GM12878 (cell line): ENCODE measurements around the gene ZKSCAN2. TPM values are rescaled to one million over a fixed set of nuclear protein-coding genes. Genes with fewer than 3 reads are reported as not detected.

Experiments used
- ATAC-seq: fragments of 200-7000 bp; cut with Tn5 transposase; 3 replicates; pipeline ENCODE4 v1.9.1; 2020; ENCODE audit warnings: mild to moderate bottlenecking, moderate library complexity
- BruUV-seq: library from RNA; stranded (reverse); fragments of 400-500 nt; replicated peaks from 2 replicates; lab custom pipeline; 2021; lab: Mats Ljungman, UMichigan
- CTCF ChIA-PET: fragments of 300-600 bp; sonication (Branson Sonifier 250); formaldehyde crosslinking; extraction: SDS; loops from one replicate; lab custom pipeline; 2021; ENCODE audit warnings: inconsistent platforms; lab: Yijun Ruan, JAX
- POLR2A ChIA-PET: fragments of 350-600 bp; formaldehyde crosslinking; extraction: SDS; loops from one replicate; lab custom pipeline; 2021; ENCODE audit warnings: inconsistent platforms; lab: Charles Lee
- RAD21 ChIA-PET: fragments of 300-600 bp; sonication (Branson Sonifier 250); formaldehyde crosslinking; loops from one replicate; lab custom pipeline; 2023; ENCODE audit warnings: antibody characterized with exemption; ENCODE audit not compliant: unreplicated experiment; lab: Charles Lee
- SMC1A ChIA-PET: fragments of 300-600 bp; sonication (Branson Sonifier 250); formaldehyde crosslinking; loops from one replicate; lab custom pipeline; 2023; ENCODE audit not compliant: unreplicated experiment, uncharacterized antibody; lab: Charles Lee
- DNase-seq: peaks from one replicate; pipeline ENCODE4 v3.0.0-alpha.2; 2011; ENCODE audit warnings: low read depth, low spot score
- FAIRE-seq: peaks from 3 replicates; lab custom pipeline; 2011; peaks lifted over from hg19 to GRCh38; lab: Jason Lieb, UNC
- H2AFZ ChIP-seq: 2 replicates; pipeline ENCODE4 v1.6.0; 2011; ENCODE audit warnings: low read depth, low read length, control low read depth; ENCODE audit not compliant: control insufficient read depth
- H3K27ac ChIP-seq: 2 replicates; pipeline ENCODE4 v1.5.1; 2011; ENCODE audit warnings: control low read depth; ENCODE audit not compliant: control insufficient read depth, insufficient read depth
- H3K27me3 ChIP-seq, 2 experiments: replicated peaks in 1 of 2; 2 replicates each; pipeline versions ENCODE4 v1.6.0 to v1.6.1; 2011; ENCODE audit warnings: low read length in 1 of 2; ENCODE audit not compliant: control insufficient read depth in 2 of 2, insufficient read depth in 2 of 2
- H3K36me3 ChIP-seq, 2 experiments: 2 replicates each; pipeline ENCODE4 v1.5.1; 2011; ENCODE audit warnings: low read length in 1 of 2; ENCODE audit not compliant: control insufficient read depth in 2 of 2, insufficient read depth in 2 of 2
- H3K4me1 ChIP-seq: 2 replicates; pipeline ENCODE4 v1.6.1; 2011; ENCODE audit warnings: mild to moderate bottlenecking, low read length, moderate library complexity, mixed read lengths; ENCODE audit not compliant: control insufficient read depth, insufficient read depth
- H3K4me2 ChIP-seq: 2 replicates; pipeline ENCODE4 v1.6.0; 2011; ENCODE audit warnings: control low read depth; ENCODE audit not compliant: control insufficient read depth, insufficient read depth
- H3K4me3 ChIP-seq: fragments of 200-600 bp; sonication (generic); 2 replicates; pipeline ENCODE4 v1.5.1; 2016
- H3K79me2 ChIP-seq: 2 replicates; pipeline ENCODE4 v1.6.0; 2011; ENCODE audit warnings: low read length; ENCODE audit not compliant: control insufficient read depth, insufficient read depth
- H3K9ac ChIP-seq: 2 replicates; pipeline ENCODE4 v1.8.0; 2011; ENCODE audit warnings: low read length, control low read depth, mixed read lengths; ENCODE audit not compliant: control insufficient read depth, insufficient read depth
- H3K9me3 ChIP-seq: replicated peaks from 3 replicates; pipeline ENCODE4 v1.5.1; 2011; ENCODE audit warnings: mild to moderate bottlenecking, low read length; ENCODE audit not compliant: control insufficient read depth, insufficient read depth
- H4K20me1 ChIP-seq: 2 replicates; pipeline ENCODE4 v1.6.0; 2011; ENCODE audit not compliant: control insufficient read depth, insufficient read depth
- CEBPB ChIP-seq, 2 experiments: fragments of 150-350 bp in 1 of 2; IDR thresholded peaks; 2 replicates each; pipeline ENCODE4 v1.6.1; 2012 to 2014; ENCODE audit warnings: low read depth in 2 of 2, low read length in 2 of 2, borderline replicate concordance in 1 of 2, inconsistent platforms in 1 of 2
- DPF2 ChIP-seq: fragments of 450-650 bp; IDR thresholded peaks from 2 replicates; pipeline ENCODE4 v1.6.1; 2017; ENCODE audit warnings: mild to moderate bottlenecking
- IKZF1 ChIP-seq: fragments of 450-650 bp; conservative IDR thresholded peaks from 2 replicates; pipeline ENCODE4 v1.6.1; 2017; ENCODE audit warnings: antibody characterized with exemption, mild to moderate bottlenecking
- LARP7 ChIP-seq: fragments of 450-650 bp; IDR thresholded peaks from 2 replicates; pipeline ENCODE4 v1.6.1; 2017; ENCODE audit warnings: mild to moderate bottlenecking
- PAX5 ChIP-seq: IDR thresholded peaks from 2 replicates; pipeline ENCODE4 v1.6.1; 2011; ENCODE audit warnings: low read depth, low read length, borderline replicate concordance
- SREBF2 ChIP-seq: IDR thresholded peaks from 2 replicates; pipeline ENCODE4 v1.6.1; 2012; ENCODE audit warnings: mild to moderate bottlenecking, low read length
- ZNF24 ChIP-seq: fragments of 450-650 bp; IDR thresholded peaks from 2 replicates; pipeline ENCODE4 v1.6.1; 2017; ENCODE audit warnings: antibody characterized with exemption, mild to moderate bottlenecking
- WGBS: methylation state at CpG from one replicate; pipeline ENCODE4 v1.1.6; 2016; ENCODE audit warnings: low lambda C conversion rate; ENCODE audit not compliant: insufficient replicate concordance, insufficient coverage; ENCODE audit errors: missing lambda C conversion rate; 5-methylcytosine and 5-hydroxymethylcytosine counted together
- in situ Hi-C: fragments of 300-500 bp; cut with MboI; formaldehyde crosslinking; loops from 9 replicates; pipeline ENCODE4 v1.14.3; 2018; ENCODE audit warnings: mixed read lengths
- intact Hi-C: fragments of 100-400 bp; cut with micrococcal nuclease; formaldehyde crosslinking; loops from one replicate; pipeline ENCODE4 v1.14.2; 2022; ENCODE audit not compliant: unreplicated experiment
- polyA plus RNA-seq, 11 experiments: library from polyadenylated mRNA; depleted of rRNA in 4 of 11; unstranded in 6 of 11; stranded (reverse) in 5 of 11; fragments of >200 nt; fragmentation: Nextera tagmentation in 4 of 11; fragmentation: Illumina TruSeq in 1 of 11; extraction: Ambion mirVana in 4 of 11; extraction: Trizol in 1 of 11; gene quantifications; 1 replicate in 1 of 11; 2 replicates in 10 of 11; pipeline versions ENCODE4 v1.2.1 to v1.2.3, GENCODE V29; 2011 to 2016; ENCODE audit warnings: inconsistent platforms in 2 of 11, missing spikeins in 2 of 11, low read depth in 1 of 11
- total RNA-seq, 4 experiments: library from RNA; depleted of rRNA in 3 of 4; stranded (reverse); fragments of >200 nt in 3 of 4; fragmentation: Illumina TruSeq in 1 of 4; extraction: Trizol in 1 of 4; gene quantifications; 2 replicates each; pipeline versions ENCODE4 v1.2.1 to v1.2.3, GENCODE V29; 2013 to 2021
- TF ChIP-seq, protein P1 (sequence below): fragments of 450-650 bp; IDR thresholded peaks from 2 replicates; pipeline ENCODE4 v1.6.1; 2017; ENCODE audit warnings: antibody characterized with exemption, mild to moderate bottlenecking, moderate library complexity

ZKSCAN2 gene
- total and polyA plus RNA-seq, 10 of the 15 experiments (the other 5 are each of a cell fraction or from before 2014, with no cell fraction given): 0.75 to 6.6 (median 2.9) TPM

DNA sequence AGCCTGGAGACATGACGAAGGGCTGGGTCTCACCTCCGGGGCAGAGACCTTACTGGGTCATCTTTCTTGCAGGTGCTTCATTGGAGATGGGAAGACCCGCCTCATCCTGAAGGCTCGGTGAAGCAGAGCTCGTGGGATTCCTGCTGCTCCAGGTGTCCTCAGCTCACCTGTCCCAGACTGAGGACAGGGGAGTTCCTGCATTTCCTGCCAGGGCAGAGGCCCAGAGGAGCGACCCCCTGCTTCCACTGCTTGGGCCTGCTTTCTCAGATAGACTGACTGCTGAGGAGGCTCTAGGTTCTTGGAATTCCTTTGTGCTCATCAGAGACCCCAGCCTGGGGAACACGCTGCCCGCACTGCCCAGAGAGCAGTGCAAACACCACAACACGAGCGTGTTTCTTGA lies 29.3 kb downstream of the ZKSCAN2 start:
- in situ Hi-C loops (loop anchor here (5.0 to 10.0 kb wide), 3 partner anchors 166 to 714 kb away; no protein-coding TSS in a partner anchor), intact Hi-C loops (loop anchor here (10.0 kb wide), 1 partner anchor 394 kb away; no protein-coding TSS in a partner anchor)
- no peak for DNase-seq
- Histone ChIP-seq H3K27ac (no peak overlapping the region), H3K27me3 (no peaks in the 10 kb centered on the region; a peak in 1 of 4 replicates), H3K79me2 (no peaks in the 10 kb centered on the region), H3K4me2 (no peak overlapping the region), H3K9ac (no peak overlapping the region), H3K4me1 (no peaks in the 10 kb centered on the region), H4K20me1 (no peaks in the 10 kb centered on the region), H3K9me3 (no peaks in the 10 kb centered on the region), H3K4me3 (no peak overlapping the region), H2AFZ (no peak overlapping the region), H3K36me3 (no peaks in the 10 kb centered on the region)
- ChIA-PET POLR2A (no interaction called here), CTCF (interaction anchor here (1.3 to 1.5 kb wide), 2 partner anchors 9 to 17 kb away, joined by 3 to 5 read pairs; no protein-coding TSS in a partner anchor), RAD21 (no interaction called here), SMC1A (no interaction called here)
- FAIRE-seq: no peak
- TF ChIP-seq DPF2: no peak
- no peak for TF ChIP-seq ZNF24
- TF ChIP-seq CEBPB (IDR thresholded peaks at IDR 0.05; ENCODE audit: borderline replicate concordance in 1 of 2, low read depth in 2 of 2, low read length in 2 of 2): no peak
- TF ChIP-seq SREBF2: no peak
- TF ChIP-seq LARP7: no peak
- no peak for TF ChIP-seq IKZF1
- no peak for ATAC-seq
- 54% methylated on average over 10 of the region's 10 CpGs for WGBS
- BruUV-seq: no TSS peak

DNA sequence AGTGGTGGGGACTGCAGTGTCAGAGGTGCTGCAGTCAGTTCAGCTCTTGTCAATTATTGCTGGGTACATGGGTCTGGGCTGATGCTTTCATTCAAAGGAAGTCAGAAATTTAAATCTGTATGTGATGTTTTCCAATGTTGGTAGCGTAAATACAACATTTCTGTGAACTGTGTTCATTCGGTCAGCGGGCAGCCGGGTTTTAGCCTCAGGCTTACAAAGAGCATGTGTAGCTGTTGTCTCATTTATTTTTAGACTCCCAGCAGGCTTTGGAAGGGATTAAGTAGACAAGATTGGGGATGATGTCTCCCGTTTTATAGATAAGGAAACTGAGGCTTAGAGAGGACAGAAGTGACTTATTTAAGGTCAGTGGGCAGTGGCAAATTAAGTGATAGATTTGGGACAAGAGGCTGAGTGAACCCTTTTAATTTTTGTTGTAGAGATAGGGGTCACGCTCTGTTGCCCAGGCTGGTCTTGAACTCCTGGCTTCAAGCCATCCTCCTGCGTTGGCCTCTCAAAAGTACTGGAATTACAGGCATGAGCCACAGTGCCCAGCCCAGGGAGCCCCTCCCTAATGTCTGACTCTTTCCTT lies 32.8 kb downstream of the ZKSCAN2 start:
- no peak for DNase-seq
- H3K9me3 ChIP-seq: no peaks in the 10 kb centered on the region
- H3K79me2 ChIP-seq: no peaks in the 10 kb centered on the region
- ChIA-PET CTCF (interaction anchor here (0.9 to 3.7 kb wide), 36 partner anchors 8 to 708 kb away, joined by 3 to 42 read pairs (median 5); partner anchors contain the start of gene LCMT1), RAD21 (interaction anchor here (0.7 to 2.8 kb wide), 22 partner anchors 9 to 708 kb away, joined by 3 to 16 read pairs (median 4); no protein-coding TSS in a partner anchor), POLR2A (no interaction called here), SMC1A (interaction anchor here (0.6 to 3.3 kb wide), 14 partner anchors 9 to 390 kb away, joined by 3 to 20 read pairs (median 6); no protein-coding TSS in a partner anchor)
- intact Hi-C loops: loop anchor here (1.0 to 10.0 kb wide), 3 partner anchors 99 to 390 kb away; no protein-coding TSS in a partner anchor
- no peak overlapping the region for H2AFZ ChIP-seq
- FAIRE-seq: no peak
- no peak overlapping the region for H3K9ac ChIP-seq
- no peaks in the 10 kb centered on the region for H4K20me1 ChIP-seq
- WGBS: 41% methylated on average over 7 of the region's 7 CpGs
- in situ Hi-C loops: loop anchor here (5.0 to 10.0 kb wide), 3 partner anchors 163 to 710 kb away; no protein-coding TSS in a partner anchor
- no peak overlapping the region for H3K27ac ChIP-seq
- H3K4me2 ChIP-seq: no peak overlapping the region
- no peak overlapping the region for H3K4me3 ChIP-seq
- TF ChIP-seq, protein P1, sequence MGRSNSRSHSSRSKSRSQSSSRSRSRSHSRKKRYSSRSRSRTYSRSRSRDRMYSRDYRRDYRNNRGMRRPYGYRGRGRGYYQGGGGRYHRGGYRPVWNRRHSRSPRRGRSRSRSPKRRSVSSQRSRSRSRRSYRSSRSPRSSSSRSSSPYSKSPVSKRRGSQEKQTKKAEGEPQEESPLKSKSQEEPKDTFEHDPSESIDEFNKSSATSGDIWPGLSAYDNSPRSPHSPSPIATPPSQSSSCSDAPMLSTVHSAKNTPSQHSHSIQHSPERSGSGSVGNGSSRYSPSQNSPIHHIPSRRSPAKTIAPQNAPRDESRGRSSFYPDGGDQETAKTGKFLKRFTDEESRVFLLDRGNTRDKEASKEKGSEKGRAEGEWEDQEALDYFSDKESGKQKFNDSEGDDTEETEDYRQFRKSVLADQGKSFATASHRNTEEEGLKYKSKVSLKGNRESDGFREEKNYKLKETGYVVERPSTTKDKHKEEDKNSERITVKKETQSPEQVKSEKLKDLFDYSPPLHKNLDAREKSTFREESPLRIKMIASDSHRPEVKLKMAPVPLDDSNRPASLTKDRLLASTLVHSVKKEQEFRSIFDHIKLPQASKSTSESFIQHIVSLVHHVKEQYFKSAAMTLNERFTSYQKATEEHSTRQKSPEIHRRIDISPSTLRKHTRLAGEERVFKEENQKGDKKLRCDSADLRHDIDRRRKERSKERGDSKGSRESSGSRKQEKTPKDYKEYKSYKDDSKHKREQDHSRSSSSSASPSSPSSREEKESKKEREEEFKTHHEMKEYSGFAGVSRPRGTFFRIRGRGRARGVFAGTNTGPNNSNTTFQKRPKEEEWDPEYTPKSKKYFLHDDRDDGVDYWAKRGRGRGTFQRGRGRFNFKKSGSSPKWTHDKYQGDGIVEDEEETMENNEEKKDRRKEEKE: no peak
- peak; percentile 93 for TF ChIP-seq PAX5
- H3K36me3 ChIP-seq: no peaks in the 10 kb centered on the region
- no TSS peak for BruUV-seq
- H3K4me1 ChIP-seq: no peaks in the 10 kb centered on the region
- no peak; the same call in 2 of the 3 replicates for ATAC-seq
- H3K27me3 ChIP-seq: no peaks in the 10 kb centered on the region
